ENCODE data around the gene BPIFB1. TPM values are rescaled to one million over a fixed set of nuclear protein-coding genes. Genes with fewer than 3 reads are reported as not detected.

Gene BPIFB1
- total and polyA plus RNA-seq, 9 of the 15 experiments (the other 6 are each of a cell fraction or from before 2014, with no cell fraction given): not detected

- DNase-seq (ENCODE audit: extremely low read depth in 1 of 4, low spot score in 3 of 4) (no peak), FAIRE-seq (no peak), ATAC-seq (no peak)
- no peaks in the 10 kb centered on the region for H3K36me3 ChIP-seq (ENCODE audit: control insufficient read depth, insufficient read depth, low read length)
- in situ Hi-C loops (cut with MboI) (no loop called here), intact Hi-C loops (cut with micrococcal nuclease) (no loop called here)
- ChIA-PET CTCF (ENCODE audit: low intra/inter-chr PET ratio) (no interaction called here), POLR2A (no interaction called here)
- no peak overlapping the region for H3K27ac ChIP-seq (ENCODE audit: extremely low read depth, low read depth, low read length)
- H3K4me1 ChIP-seq (replicated peaks in 1 of 2; ENCODE audit: control insufficient read depth in 2 of 2, insufficient read depth in 2 of 2, low read length in 2 of 2): peaks cover 0 to 4% of the 10 kb centered on the region in 2 experiments; a peak in 1 of 5 replicates
- no peak overlapping the region for H2AFZ ChIP-seq (ENCODE audit: low read depth, low read length)
- H3K27me3 ChIP-seq (ENCODE audit: control insufficient read depth in 2 of 2, insufficient read depth in 2 of 2, low read length in 2 of 2): peaks cover 25 to 56% of the 10 kb centered on the region in 2 experiments; a peak in 4 of 5 replicates
- H3K9ac ChIP-seq (ENCODE audit: insufficient read depth in 1 of 2, low read depth in 2 of 2, low read length in 2 of 2): no peak overlapping the region; a peak in 1 of 4 replicates
- WGBS (ENCODE audit: insufficient coverage, low coverage, missing lambda C conversion rate): 8% methylated on average over 19 of the region's 20 CpGs
- H3K79me2 ChIP-seq (ENCODE audit: control insufficient read depth, insufficient read depth, low read length): no peaks in the 10 kb centered on the region
- H3K9me1 ChIP-seq (ENCODE audit: control insufficient read depth, insufficient read depth, low read length): no peaks in the 10 kb centered on the region
- TF ChIP-seq ZNF347 (CRISPR knock-in tag; IDR thresholded peaks at IDR 0.05; ENCODE audit: low read depth) (no peak), ZKSCAN1 (IDR thresholded peaks at IDR 0.05; ENCODE audit: low read depth, low read length) (no peak), NCOA2 (IDR thresholded peaks at IDR 0.05; ENCODE audit: partially characterized antibody in 2 of 2) (no peak), SMC3 (conservative IDR thresholded peaks at IDR 0.05; ENCODE audit: insufficient read depth, low read depth, low read length) (no peak), NKRF (IDR thresholded peaks at IDR 0.05; ENCODE audit: borderline replicate concordance) (no peak), MXI1 (IDR thresholded peaks at IDR 0.05; ENCODE audit: low read depth, low read length) (no peak), WHSC1 (IDR thresholded peaks at IDR 0.05; ENCODE audit: low read length) (no peak), PTRF (tag; IDR thresholded peaks at IDR 0.05) (no peak), HNRNPH1 (optimal IDR thresholded peaks at IDR 0.05; ENCODE audit: low read depth, low read length) (no peak)
- TF ChIP-seq, protein P1, sequence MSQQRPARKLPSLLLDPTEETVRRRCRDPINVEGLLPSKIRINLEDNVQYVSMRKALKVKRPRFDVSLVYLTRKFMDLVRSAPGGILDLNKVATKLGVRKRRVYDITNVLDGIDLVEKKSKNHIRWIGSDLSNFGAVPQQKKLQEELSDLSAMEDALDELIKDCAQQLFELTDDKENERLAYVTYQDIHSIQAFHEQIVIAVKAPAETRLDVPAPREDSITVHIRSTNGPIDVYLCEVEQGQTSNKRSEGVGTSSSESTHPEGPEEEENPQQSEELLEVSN (IDR thresholded peaks at IDR 0.05; ENCODE audit: borderline replicate concordance in 1 of 2, extremely low read depth in 1 of 2, insufficient read depth in 1 of 2, insufficient read length in 1 of 2, low read depth in 1 of 2, low read length in 1 of 2, poor library complexity in 1 of 2, severe bottlenecking in 1 of 2): no peak
- peaks cover 10% of the 10 kb centered on the region for H4K20me1 ChIP-seq (replicated peaks; ENCODE audit: control insufficient read depth, insufficient read depth, low read length)
- H3K4me2 ChIP-seq (ENCODE audit: insufficient read depth, low read length): no peak overlapping the region
- BruUV-seq (replicated peaks): no TSS peak
- H3K4me3 ChIP-seq: no peak overlapping the region
- H3K9me3 ChIP-seq (replicated peaks; ENCODE audit: control insufficient read depth, insufficient read depth, low read depth, low read length): no peaks in the 10 kb centered on the region
Measured at GRCh38 chr20:33332905-33333456, 50.0 kb downstream of the BPIFB1 start.

Measured in K562 (cell line).